GM20431 (cell line): ENCODE results near the gene CST1.
"Not testable (repeated sequence)": the region's sequence is repeated elsewhere in the genome, so short reads cannot be mapped to it uniquely, and the experiment has no call there.

Source experiments
- in situ Hi-C: fragments of 300-500 bp; cut with MseI, MboI; formaldehyde crosslinking; loops from one replicate; pipeline ENCODE4 v1.15.0; 2020; ENCODE audit warnings: low sequenced_read_pairs; ENCODE audit not compliant: unreplicated experiment

CST1 gene

DNA sequence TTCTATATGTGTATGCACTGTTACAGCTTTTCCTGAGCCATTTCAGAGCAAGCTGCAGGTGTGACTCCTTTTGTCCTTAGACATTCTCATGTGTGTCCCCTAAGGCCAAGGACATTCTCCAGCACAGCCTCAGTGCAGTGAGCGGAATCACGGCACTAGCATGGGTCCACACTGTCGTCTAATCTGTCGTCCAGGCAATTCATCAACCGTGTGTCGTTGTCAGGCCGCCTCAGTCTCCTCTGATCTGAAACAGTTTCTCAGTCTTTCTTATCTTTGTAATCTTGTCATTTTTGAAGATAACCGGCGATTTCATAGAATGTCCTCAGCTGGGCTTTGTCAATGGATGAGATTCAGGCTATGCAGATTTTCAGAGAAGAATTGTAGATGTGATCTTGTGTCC lies 31.4 kb downstream of the CST1 start:
- in situ Hi-C loops: not testable (repeated sequence)

DNA sequence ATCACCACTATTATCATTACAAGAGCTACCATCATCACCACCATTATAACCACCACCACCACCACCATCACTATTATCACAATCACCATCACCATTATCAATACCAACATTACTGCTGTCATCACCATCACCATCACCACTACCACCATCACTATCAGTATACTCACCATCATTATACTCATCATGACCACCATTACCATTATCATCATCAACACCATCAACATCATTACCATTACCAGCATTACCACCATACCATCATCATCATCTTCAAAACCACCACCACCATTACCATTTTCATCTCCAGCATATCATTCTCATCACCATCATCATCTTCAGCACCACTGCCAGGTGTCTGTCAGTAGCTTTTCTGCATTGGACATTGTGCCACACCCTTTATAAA lies 39.0 kb downstream of the CST1 start:
- in situ Hi-C loops: not testable (repeated sequence)

GRCh38 chr20:23710771-23711170 lies 40.0 kb downstream of the CST1 start:
- in situ Hi-C loops: no loop called here

- in situ Hi-C loops: no loop called here
Observed at GRCh38 chr20:23705895-23706294, 44.8 kb downstream of the CST1 start.

GRCh38 chr20:23702021-23702420 lies 48.7 kb downstream of the CST1 start:
- in situ Hi-C loops: no loop called here

GRCh38 chr20:23700931-23701330 lies 49.8 kb downstream of the CST1 start:
- in situ Hi-C loops: no loop called here

GRCh38 chr20:23697947-23698346 lies 52.8 kb downstream of the CST1 start:
- in situ Hi-C loops: no loop called here
